ENCODE results near the gene ZNF613.

ZNF613 gene

DNA sequence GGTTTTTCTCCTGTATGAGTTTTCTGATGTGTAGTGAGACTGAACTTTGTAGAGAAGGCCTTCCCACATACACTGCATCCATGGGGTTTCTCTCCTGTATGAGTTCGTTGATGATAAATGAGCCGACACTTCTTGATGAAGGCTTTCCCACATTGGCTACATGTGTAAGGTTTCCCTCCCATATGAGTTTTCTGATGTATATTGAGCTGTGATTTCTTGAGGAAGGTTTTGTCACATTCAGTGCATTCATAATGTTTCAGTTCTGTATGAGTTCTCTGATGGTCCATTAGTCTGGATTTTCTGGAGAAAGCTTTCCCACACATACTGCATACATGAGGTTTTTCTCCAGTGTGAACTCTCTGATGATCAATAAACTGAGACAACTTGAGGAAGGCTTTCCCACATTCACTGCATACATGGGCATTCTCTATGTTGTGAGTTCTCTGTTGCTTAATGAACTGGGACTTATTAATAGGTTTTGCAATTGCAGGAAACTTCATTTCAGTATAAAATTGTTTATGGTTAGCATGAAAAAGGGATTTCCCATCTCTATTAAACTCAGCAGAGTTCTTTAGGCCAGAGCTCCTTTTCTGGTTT lies 66.9 kb downstream of the ZNF613 start:
- no peaks in the 10 kb centered on the region for H3K4me1 Mint-ChIP-seq (ENCODE audit: low read depth)
- peaks cover 57% of the 10 kb centered on the region for H3K36me3 Mint-ChIP-seq (ENCODE audit: low read depth)
- no peak overlapping the region for H3K27ac Mint-ChIP-seq
- DNase-seq (ENCODE audit: low spot score) = no peak
- H3K27me3 Mint-ChIP-seq (ENCODE audit: low read depth) = no peaks in the 10 kb centered on the region
- no peak overlapping the region for H3K4me3 Mint-ChIP-seq
- H3K9me3 Mint-ChIP-seq = peaks cover 81% of the 10 kb centered on the region
